ENCODE data around the gene RRP7A.
A peak's percentile ranks its signal among the peaks of the same experiment; 100 is the strongest.
"Not testable (repeated sequence)": the region's sequence is repeated elsewhere in the genome, so short reads cannot be mapped to it uniquely, and the experiment has no call there.

RRP7A gene

GRCh38 chr22:42536166-42536565, 16.6 kb upstream of the RRP7A start:
- DNase-seq (ENCODE audit: low read depth in 2 of 2): no peak

GRCh38 chr22:42535082-42535731, 15.6 kb upstream of the RRP7A start:
- not testable (repeated sequence) for DNase-seq (ENCODE audit: low read depth in 2 of 2)

- DNase-seq (ENCODE audit: low read depth in 2 of 2): no peak
These were observed 14.0 kb upstream of the RRP7A start for GRCh38 chr22:42533638-42533977.

DNA sequence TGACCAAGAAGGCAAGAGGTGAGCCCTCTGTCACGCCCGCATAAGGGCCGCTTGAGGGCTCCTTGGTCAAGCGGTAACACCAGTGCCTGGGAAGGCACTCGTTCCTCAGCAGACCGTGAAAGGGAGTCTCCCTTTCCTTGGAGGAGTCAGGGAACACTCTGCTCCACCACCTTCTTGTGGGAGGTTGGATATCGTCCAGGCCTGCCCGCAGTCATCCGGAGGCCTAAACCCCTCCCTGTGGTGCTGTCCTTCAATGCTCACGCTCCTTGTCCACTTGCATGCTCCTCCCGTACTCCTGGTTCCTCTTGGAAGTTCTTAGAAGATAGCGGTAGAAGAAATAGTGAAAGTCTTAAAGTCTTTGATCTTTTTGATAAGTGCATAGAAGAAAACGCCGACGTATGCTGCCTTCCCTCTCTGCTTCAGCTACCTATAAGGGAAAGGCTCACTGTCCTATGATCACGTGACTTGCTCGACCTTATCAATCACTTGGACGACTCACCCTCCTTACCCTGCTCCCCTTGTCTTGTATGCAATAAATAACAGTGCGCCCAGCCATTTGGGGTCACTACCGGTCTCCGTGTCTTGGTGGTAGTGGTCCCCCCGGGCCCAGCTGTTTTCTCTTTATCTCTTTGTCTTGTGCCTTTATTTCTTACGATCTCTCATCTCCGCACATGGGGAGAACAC, 11.9 kb upstream of the RRP7A start:
- not testable (repeated sequence) for DNase-seq (ENCODE audit: low read depth in 2 of 2)

DNA sequence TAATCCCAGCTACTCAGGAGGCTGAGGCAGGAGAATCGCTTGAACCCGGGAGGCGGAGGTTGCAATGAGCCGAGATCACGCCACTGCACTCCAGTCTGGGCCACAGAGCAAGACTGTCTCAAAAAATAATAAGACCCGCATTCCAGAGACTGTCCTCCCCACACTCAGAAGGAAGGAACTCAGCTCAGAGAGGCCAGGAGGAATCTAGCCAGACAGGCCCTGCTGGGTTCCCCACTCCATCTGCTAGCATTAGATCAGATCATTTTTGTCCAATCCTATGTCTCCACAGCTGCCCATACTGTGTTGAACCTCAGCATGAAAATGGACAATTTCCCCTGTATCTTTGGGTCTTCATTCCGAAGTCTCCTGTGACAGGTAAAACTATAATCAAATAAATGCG, 9.8 kb upstream of the RRP7A start:
- not testable (repeated sequence) for DNase-seq (ENCODE audit: low read depth in 2 of 2)

DNA sequence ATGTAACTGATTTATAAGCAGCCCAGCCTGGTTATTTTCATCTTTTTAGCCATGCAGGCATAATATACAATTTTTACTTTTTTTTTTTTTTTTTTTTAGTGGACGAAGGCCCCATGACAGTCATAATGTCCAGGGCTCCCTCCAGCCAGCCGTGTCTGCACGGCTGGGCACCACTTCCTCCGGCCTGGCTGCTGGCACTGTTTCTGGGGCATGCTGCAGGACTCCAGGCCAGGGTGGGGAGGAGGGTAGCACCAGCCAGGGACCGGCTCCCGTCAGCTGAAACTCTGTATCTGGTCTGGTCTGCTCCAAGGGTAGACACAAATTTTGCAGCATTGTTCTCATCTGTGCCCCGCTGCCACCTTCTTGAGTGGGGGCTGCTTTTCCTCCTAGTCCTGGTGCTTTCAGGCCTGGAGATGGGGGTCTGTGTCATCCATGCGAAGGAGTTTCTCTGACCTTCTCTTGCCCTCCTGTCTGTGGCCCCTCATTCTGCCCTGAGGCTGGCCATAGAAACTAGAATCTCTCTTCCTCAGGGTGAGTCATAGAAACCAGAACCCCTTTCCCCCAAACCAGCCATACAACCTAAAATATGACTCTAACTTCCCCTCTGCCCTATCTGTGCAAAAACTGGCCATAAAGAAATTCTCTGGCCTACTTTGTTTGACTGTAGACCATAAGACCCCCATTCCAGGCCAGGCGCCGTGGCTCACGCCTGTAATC, 9.2 kb upstream of the RRP7A start:
- no peak for DNase-seq (ENCODE audit: low read depth in 2 of 2)

- DNase-seq (ENCODE audit: low read depth in 2 of 2): no peak
These were observed 3.0 kb upstream of the RRP7A start for GRCh38 chr22:42522546-42522945.

DNA sequence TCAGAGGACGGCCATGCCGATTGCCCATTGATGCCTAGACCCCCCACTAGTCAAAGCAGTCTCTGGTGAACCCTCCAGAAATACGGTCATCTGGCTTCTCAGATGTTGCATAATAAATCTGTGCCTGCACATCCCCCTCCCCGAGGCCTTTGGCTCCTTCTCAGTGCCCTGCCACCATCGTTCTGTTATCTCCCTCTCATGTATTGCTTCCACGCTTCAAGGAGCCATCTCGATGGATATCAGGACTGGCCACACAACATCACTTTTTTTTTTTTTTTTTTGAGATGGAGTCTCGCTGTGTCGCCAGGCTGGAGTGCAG, 1.6 kb upstream of the RRP7A start:
- no peak for DNase-seq (ENCODE audit: low read depth in 2 of 2)

DNA sequence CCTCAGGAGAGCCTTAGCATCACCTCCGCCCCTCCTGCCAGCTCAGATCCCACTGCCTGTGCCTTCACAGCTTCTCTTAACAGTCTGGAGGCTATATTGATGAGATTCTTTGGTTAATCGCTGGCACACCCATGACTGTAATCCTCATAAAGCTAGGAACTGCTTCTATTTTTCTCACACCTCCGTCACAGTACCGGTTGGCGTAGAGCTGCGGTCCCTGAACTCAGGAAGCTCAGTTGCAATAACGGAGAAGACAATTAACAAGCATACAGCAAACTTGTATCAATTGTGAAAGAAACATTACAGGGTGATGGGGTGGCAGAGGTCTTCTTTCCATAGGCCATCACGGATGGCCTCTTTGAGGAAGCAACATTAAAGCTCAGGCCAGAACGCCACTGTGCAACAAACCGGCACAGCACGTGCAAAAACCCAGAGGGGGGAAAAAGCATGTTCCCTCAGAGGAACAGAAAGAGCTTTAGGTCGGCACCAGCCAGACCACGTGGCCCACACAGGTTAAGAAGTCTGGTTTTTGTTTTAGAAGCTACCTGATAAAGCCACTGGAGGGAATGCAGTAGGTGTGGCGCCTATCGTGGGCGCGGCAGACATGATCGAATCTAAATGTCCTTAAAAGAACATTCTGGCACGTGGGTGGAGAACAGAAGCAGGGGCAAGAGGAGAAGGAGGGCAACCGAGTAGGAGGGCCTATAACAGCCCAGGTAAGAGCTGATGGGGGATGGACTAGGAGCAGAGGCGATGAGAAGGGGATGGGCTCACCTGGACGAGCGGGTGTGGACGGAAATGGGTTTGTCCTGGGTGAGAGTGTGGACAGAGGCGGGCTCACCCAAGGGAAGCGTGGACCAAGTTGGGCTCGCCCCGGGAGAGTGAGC, 715 bp downstream of the RRP7A start:
- DNase-seq (ENCODE audit: low read depth in 2 of 2): not testable (repeated sequence)

DNA sequence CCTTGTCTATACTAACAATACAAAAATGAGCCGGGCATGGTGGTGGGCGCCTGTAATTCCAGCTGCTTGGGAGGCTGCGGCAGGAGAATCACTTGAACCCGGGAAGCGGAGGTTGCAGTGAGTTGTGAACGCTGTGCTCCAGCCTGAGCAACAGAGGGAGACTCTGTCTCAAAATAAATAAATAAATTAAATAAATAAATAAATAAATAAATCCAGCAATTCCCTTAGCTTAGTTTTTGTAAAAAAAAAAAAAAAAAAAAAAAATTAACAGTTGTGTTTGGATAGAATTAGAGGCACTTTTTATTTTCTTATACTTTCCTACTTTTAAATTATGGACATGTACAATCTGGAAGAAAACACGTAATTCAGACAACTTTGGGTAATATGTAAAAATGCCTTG, 2.5 kb downstream of the RRP7A start:
- DNase-seq (ENCODE audit: low read depth in 2 of 2): not testable (repeated sequence)

DNA sequence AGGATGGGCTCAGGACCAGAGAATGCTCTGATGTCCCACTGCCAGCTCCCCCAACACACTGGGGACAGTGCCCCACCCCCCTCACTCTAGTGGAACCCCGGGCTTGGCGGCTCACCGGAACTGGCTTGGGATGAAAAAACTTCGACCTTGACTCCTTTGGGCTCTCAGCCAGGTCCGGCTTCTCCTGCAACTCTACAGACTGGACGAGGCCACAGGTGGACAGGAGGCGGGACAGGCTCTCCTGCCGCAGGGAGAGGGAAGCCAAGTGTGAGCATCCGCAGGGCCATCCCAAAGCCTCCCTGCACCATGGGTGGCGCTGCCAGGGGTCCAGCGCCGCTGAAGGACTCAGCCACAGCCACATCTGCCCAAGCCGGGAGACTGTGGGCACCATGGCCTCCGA, 3.7 kb downstream of the RRP7A start:
- DNase-seq (ENCODE audit: low read depth in 2 of 2): no peak

GRCh38 chr22:42515304-42515703, 4.3 kb downstream of the RRP7A start:
- not testable (repeated sequence) for DNase-seq (ENCODE audit: low read depth in 2 of 2)

GRCh38 chr22:42514331-42514730, 5.3 kb downstream of the RRP7A start:
- DNase-seq (ENCODE audit: low read depth in 2 of 2): not testable (repeated sequence)

GRCh38 chr22:42512273-42512990, 7.2 kb downstream of the RRP7A start:
- not testable (repeated sequence) for DNase-seq (ENCODE audit: low read depth in 2 of 2)

- DNase-seq (ENCODE audit: low read depth in 2 of 2): no peak
These were observed 8.2 kb downstream of the RRP7A start for GRCh38 chr22:42511401-42511891.

- DNase-seq (ENCODE audit: low read depth in 2 of 2): no peak
These were observed 10.0 kb downstream of the RRP7A start for GRCh38 chr22:42509548-42509947.

DNA sequence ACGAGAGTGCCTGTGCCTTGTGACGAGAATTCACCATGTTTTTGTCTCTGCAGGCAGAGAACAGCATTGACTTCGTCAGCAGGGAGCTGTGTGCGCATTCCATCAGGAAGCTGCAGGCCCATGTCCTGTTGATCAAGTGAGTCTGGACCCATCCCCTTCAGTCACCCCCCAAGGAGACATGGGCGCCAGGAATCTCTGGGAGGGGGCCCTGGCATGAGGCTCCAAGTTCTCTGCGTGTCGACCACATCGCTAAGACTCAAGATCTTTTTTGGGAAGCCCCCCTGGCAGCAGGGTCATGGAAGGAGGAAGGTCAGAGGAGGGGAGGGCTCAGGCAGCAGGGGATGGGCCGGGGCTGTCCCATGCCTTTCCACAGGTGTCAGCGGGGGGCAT, 10.6 kb downstream of the RRP7A start:
- not testable (repeated sequence) for DNase-seq (ENCODE audit: low read depth in 2 of 2)

- DNase-seq (ENCODE audit: low read depth in 2 of 2): not testable (repeated sequence)
These were observed 11.1 kb downstream of the RRP7A start for GRCh38 chr22:42508327-42508974.

- DNase-seq (ENCODE audit: low read depth in 2 of 2): no peak
These were observed 18.8 kb downstream of the RRP7A start for GRCh38 chr22:42500836-42501179.

DNA sequence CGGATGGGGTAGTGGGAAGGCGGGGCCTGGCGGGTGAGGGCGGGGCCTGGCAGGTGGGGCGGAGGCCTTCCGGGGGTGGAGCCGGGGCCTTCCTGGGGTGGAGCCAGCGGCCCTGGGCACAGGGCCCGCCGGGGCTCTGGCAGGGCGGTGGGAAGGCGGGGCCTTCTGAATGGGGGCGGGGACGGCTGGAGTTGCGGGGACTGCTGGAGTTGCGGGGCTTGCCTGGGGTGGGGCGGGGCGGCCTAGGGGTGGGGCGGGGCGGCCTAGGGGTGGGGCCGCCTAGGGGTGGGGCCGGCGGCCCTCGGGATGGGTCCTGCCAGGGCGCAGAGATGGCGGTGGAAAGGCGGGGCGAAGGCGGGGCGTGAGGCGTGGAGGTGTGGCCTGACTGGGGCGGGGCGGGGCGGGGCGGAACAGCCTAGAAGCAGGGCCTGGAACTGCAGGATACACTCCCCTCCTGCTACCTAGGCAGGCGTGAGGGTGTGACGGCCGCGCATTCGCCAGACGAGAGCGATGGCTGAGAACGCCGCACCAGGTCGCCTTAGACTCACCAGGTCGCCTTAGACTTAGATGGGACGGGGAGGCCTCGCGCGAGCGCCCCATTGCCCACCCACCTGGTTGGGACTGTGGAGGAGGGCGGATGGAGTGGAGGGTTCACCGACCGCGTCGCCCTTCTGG, 19.3 kb downstream of the RRP7A start:
- DNase-seq (ENCODE audit: low read depth in 2 of 2): peak; percentile 69

All from stimulated activated CD4-positive, alpha-beta T cell treated with anti-CD3 and anti-CD28 coated beads, Interleukin-12 subunit alpha, Interleukin-12 subunit beta, amount 100 ng/mL, for 24 hours (primary cell).